ENCODE data around the gene SLC2A9.
"Not testable (repeated sequence)": the region's sequence is repeated elsewhere in the genome, so short reads cannot be mapped to it uniquely, and the experiment has no call there.

SLC2A9 gene

DNA sequence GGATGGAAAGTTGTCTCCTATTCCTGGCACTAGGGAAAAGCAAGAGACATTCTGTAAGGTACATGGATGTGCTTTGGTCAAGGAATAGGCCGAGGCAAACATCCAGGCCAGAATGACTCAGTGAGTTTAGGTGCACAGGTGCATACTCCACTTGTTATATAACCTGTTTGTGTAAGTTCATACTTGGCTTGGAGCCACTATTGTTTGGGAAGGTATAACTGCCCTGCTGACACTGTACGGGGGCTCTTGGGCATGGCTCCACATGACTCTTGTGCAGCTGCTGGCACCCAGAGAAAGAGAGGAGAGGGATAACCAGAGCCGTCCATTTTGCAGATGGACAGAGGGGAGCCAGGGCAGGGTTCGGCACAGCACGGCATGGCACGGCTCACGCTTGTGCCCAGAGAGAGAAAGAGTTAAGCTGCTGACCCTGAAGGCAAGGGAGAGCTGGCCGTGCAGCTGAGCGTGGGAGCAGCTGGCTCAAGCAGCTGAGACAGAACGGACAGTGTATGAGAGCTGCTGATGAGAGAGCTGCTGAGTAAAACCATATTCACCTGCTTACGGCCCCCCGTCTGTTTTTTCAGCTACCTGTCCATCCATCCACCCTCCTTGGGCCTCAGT, 98.0 kb downstream of the SLC2A9 start:
- no peak for DNase-seq

DNA sequence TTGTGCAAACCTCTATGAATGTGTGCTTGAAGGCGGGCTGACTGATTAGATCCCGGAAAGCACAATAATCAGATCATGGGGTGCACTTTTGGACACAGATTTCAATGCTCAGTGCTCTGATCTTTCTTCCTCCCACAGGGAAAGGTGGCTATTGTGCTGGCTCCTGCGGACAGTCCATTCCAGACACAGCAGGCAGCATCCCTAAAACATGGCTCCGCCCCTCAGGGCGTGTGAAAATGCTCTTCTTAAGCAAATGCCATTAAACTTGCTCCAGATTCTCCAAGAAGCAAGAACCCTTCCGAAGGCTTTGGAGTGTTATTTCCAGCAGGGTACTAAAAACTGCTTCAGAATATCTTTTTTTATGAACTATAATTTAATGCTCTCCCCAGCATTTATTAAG, 100.0 kb downstream of the SLC2A9 start:
- DNase-seq: no peak

DNA sequence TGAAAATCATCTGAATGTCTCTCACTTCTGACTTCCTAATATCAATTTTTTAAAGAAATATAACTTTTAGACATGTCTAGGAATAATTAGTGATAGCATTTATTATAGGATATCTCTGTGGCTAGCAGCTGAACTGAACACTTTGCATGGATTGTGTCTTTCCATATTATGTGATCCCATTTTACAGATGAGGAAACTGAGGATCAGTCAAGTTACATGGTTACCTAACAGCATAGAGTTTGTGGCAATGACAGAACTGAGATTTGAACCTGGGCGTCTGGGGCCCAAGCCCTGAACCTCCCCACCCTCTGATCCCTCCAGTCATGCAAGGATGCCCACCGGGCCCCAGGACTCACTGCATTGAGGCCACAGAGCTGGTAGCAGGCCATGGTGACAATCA, 101.3 kb downstream of the SLC2A9 start:
- DNase-seq: no peak

DNA sequence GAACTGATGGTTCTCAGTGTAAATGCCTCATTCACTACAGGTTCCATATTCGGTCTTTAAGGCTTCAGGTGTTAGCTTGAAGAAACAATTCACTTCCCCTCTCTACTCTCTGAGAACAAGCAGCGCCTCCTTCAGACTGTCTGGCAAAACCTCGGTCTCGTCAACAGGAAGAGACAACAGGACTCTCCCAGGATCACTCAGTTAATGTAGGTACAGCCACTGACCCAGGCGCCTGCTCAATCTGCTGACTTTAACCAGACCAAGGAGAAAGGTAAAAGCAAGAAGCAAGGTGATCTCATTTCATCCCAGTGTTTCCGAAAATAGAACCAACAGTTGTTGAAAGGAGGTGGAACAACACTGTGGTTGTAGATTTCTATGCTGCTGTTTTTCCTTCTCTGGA, 102.2 kb downstream of the SLC2A9 start:
- DNase-seq: no peak

DNA sequence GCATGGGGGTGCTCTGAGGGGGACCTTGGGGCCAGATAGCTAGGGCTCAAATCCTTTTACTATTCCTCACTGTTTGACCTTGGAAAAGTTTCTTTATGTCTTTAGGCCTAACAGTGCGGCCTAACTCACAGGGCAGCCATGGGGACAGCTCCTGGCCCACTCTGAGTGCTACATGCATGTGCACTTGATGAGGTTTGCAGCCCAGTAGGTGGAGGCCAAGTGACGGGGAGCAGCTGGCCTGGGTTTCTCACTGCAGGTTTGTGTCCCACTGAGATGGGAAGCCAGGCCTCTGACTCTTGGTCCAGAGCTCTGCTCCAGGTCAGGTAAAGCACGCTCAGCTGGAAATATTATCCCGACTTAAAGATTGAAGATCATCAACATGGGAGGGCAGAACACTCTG, 102.8 kb downstream of the SLC2A9 start:
- no peak for DNase-seq

DNA sequence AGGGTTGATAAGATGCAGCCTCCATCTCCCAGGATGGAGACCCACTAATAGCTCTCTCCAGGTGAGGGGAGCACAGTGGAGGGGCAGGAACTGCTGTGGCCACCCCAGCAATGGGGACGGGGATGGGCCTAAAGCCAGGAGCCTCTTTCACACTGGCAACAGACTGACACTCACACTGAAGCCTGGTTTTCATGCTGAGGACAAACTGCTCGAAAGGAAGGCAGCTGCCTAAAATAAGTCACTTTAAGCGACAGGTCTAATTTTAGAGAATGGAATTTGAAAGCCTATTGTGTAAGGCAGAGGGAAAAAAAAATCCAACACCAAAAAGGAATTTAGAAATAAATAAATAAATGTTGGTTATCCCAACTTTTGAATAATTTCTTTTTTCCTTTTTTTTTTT, 104.4 kb downstream of the SLC2A9 start:
- no peak for DNase-seq

DNA sequence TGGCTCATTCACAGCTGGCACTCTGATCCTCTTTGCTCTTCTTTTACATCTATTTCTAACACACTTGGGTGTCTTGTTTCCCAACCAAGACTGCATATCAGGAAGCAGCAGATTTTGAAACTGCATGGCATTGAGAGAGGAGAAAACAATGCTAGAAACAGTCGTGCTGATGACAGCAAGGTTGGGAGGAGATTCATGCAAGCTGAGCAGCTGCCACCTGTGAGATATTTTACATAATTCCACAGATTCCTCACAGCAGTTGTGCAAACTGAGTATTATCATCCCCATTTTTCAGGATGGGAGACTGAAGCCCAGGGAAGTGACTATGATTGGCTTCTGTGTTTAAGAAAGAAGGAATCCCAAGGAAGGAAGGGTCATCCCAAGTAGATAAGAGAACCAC, 105.0 kb downstream of the SLC2A9 start:
- no peak for DNase-seq

DNA sequence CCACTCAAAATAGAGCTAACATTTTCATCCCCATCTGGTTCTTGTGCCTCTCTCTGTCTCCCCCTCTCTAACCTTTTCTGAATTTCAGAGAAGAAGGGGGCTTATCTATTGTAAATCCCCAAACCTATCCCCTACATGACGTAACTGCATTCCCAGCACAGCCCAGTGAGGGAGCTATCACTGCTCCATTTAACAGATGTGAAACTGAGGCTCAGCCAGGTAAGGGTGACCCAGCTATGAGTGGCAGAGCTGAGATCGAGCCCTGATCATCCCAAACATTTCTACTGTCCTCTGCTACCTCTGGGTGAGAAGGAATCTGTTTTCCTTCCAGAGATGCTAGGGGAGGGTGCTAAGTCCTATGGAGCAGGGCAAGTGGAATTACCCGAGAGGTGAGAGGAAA, 107.5 kb downstream of the SLC2A9 start:
- no peak for DNase-seq

DNA sequence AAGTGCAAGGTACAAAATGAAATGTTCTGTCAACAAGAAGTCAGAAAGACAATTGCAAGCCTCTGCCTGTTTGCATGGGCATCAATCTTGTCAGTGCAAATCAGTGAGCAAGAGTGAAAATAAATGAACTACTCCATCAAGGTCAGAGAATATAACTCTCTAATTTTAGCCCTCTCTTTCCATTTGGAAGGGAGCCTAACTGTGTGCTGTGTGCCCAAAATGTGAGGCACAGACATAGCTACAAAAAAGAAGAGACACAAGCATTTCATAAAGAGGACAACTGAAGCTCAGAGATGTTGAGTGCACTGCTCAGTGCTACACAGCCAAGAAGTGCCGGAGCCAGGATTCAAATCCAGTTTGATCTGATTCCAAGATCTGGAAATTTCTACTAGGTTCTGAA, 114.3 kb downstream of the SLC2A9 start:
- DNase-seq: no peak

DNA sequence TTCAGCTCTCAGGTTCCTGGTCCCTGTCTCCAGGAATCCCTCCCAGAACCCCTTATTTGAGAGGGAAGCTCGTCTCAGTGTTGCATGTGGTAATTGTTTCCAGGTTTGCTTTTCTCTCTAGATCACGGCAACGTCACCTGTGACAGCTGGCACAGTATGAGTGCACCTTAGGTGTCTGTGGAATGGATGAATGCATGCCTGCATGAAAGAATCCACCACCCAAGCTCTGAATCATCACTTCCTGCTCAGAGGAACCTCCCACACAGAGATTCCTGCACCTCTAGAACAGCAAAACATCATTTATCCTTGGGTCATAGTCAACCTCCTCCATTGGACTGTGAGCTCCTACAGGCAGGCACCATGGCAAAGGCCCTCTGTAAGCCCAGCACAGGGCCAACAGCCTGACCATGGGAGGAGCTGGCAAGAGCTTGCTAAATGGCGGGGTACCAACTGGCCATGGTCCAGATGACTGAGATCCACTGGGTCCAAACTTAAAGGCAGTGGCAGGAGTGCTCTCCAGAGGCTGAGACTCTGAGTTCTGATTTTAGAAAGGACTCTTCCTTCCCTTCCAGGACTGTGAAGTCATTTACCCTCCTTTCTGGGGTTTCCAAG, 116.2 kb downstream of the SLC2A9 start:
- no peak for DNase-seq

DNA sequence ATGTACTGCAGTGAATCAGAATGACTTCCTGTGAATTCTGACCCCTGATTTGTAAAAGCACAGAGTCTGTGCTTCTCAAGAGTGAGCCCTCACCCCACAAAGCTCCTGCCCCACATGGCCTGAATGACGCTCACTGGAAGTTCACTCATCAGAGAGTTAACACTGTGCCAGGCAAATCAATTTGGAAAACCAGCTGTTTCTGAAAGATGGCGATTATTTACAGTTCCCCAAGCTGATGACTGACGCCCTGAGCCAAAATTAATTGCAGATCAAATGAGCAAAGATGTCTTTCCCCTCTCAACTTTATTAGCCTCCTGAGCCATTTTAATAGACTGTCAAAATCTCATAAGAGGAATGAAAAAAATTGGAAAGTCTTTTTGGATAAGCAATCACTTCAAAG, 118.0 kb downstream of the SLC2A9 start:
- DNase-seq: no peak

DNA sequence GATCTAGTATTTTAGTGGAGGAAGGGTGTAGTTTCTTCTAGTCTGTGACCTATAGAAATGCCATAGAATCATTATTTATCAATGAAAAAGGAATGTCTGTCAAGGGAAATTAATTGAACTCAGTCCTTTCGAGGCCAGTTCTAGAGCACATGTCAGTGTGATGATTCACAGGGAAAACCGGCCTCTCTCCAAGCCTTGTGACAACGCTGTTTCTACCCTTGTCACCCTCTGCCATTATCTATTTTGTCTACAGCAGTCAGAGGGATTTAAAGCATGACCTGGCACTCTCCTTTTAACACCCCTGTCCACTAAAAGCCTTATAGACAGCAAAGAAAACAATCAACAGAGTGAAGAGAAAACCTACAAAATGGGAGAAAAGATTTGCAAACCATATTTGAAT, 120.0 kb downstream of the SLC2A9 start:
- DNase-seq: no peak

DNA sequence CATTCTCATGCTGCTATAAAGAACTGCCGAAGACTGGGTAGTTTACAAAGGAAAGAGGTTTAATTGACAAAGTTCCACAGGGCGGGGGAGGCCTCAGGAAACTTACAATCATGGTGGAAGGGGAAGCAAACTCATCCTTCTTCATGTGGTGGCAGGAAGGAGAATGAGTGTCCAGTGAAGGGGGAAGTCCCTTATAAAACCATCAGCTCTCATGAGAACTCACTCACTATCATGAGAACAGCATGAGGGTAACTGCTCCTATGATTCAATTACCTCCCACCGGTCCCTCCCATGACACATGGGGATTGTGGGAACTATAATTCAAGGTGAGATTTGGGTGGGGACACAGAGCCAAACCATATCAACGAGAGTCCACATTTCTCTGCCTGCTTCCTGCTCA, 120.7 kb downstream of the SLC2A9 start:
- DNase-seq: not testable (repeated sequence)

DNA sequence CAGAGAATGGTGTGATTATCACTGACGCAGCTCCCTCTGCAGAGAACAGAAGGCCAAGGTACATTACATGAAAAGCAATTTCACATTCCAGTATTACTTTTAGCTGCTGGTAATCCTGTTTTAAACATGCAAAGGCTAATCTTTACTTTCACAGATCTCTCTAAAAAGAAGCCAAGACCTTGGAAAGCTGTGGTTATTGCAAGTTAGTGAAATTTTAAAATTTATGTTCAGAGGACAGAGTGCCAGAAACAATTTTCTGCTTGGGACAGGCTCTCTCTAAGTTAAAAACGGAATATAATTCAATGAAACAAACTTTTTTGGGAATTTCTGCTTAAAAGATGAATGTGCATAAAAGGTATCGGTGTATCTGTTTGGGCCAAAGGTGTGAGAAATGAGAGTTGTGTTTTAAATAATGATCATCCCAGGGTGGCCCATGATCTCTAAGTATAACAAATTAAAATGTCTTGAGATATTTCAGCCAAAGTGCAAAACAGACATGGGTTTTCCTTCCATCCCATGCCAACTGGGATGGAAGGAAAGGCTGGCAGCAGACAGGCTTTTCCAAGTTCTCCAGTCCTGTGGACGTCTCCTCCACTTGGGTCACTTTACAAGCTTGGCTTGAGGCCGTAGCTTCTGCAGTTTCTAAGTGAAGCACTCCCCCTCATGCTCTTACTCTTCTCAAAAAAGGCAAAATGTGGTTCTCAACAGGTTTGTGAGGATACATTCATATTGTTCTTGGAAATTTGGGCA, 121.8 kb downstream of the SLC2A9 start:
- no peak for DNase-seq

DNA sequence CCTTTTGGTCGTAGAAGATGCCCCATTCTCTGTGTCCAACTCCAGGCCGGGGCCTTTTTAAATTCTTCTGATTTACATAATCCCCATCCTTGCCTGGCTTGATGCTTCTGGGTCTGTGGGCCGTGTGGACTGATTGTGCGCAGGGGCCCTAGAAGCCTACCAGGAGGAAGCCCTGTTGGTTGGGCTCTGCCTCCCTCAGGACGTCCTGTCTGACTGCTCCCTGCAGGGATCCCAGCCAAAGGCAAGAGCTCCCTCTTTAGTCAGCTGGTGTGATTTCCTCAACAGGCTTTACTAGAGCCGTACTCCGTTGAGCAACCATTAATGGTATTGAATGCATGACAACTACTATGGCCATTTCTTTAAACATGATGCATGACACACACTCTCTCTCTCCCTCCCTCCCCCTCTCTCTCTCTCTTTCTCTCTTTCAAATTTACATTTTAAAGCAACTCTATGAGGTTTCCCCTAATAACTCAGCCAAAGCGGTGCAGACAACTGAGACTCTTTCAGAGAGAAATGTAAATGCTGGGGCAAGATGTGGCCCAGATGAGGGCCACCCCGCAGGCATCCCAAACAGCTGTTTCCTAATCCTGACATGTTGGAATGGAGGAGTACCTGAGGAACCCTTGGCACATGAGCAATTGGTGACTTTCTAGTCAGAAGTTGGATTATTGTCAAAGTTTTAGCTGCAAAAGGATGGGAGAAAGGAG, 122.5 kb downstream of the SLC2A9 start:
- DNase-seq: no peak

DNA sequence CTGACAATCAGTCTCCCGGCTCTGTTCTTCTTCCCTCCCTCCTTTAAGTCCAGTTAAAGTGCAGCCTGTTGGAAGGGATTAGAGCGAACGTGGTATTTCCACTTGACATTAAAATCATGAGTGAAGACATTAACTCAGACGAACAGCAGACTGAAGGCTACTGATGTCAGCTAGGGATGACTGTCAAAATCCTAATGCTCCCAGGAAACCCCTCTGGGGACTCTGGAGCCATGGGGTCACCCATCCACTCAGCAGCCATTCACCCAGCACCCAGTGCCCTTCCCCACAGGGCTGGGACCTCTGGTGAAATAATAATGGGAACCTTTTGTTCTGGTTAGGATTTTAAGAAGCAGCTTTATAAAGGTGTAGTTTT, 126.0 kb downstream of the SLC2A9 start:
- DNase-seq: no peak

DNA sequence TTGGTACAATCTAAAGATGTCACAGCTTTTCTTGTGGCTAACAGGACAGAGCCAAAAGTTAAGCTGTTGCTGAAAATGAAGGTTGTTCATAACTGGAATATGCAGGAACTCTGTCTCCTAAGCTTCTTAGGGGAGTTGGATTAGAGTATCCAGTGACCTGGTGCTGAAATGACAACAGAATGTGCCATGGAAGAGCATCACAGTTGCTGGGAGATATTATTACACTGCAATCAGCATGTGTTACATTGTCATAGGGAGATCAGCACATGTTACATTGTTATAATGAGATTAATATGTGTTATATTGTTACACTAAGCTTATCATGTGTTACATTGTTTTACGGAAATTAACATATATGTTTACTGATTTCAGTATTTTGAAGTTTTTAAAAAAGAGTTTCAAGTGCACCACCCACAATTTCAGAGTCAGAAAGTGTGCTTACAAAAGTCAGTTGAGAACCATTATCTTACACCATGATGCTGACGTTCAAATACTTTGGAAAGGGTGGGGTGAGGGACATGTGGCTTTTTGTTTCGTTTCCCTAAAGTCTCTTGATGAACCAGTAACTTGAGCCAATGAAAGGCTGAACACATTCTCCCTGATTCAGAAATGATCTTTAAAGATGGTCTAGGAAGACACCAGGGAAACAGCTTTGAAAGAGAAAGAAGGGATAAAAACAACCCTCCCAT, 126.5 kb downstream of the SLC2A9 start:
- peak; percentile 9 for DNase-seq

DNA sequence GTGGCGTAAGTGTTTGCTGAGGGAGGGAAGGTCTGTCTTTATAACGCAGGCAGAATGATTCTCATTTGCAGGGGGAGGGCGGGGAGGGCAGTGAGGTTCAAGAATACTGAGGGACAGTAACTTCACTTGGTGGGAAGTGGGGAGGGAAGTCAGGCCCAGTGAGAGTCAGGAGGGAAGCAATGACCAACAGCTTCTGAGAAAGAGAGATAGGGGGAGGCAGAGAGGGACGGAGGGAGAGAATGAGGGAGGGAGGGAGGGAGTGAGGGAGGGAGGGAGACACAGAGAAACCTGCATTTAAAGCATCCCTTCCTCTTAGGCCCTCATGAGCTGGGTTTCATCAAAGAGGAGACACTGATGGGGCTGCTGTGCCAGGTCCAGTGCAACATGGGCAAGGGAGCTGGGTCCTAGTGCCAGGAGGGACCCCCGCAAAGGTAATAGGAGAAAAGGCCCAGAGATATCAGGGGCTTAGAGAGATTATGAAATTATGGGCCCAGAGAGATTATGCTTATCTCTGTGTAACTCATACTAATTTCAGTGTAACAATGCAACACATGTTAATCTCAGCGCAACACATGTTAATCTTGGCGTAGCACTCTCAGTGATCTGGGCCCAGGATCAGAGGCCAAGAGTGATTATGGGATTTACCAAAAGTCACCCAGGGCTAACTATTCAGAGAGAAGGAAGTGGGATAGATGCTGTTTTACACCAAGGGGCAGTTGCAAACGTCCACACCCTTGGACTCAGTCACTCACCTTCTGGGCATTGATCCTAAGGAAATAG, 127.8 kb downstream of the SLC2A9 start:
- DNase-seq: no peak

DNA sequence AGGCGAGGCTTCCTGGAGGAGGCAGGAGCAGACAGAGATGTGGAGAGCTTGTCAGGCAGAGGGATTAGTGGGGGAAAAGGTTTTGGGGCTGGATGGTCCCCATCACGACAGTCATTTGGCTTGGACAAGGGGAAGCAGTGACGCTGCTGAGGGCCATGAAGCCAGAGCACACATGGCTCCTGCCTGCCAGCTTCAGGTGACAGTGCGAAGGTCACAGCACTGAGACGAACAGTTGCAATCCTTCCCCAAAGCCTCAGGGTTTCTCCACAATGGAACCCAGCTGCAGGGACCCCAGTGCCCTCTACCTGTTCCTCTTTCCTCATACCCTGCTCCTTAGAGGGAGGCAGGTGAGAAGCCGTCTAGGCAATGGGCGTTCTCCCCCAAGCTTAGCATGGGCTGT, 129.6 kb downstream of the SLC2A9 start:
- no peak for DNase-seq

DNA sequence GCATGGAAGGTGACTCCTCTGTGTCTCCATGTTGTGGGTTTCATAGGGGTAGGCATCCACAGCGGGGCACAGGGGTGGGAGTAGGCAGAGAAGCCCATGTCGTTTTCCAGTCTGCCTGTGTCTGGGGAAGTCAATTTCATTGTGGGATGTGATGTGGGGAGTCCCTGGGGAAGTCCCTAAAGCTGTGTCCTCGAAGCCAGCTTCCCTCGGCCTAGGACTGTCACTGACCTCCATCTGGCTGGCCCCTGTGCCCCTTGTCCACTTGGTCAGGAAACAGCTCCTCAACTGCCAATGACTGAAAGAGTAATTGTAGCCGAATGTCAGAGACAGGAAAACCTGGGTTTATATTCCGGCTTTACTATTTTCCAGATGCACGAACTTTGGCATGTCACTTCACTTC, 130.2 kb downstream of the SLC2A9 start:
- DNase-seq: no peak

DNA sequence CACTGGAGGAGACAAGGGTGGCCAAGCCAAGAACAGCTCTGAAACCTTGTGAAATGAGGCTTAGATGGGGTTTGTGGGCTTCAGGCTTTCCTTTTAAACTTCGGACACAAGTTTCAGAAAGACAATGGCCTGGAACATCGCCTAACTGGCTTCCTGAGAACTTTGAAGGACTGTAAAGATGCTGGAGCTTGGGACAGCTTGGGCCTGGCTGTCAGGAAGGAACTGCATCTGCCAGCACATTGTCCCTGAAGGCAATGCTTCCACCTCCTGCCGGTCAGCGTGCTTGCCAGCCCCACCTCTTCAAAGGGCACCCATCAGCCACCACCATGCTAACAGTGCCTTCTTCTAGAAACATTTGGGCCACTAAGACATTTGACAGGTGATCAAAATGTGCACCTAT, 132.0 kb downstream of the SLC2A9 start:
- no peak for DNase-seq

DNA sequence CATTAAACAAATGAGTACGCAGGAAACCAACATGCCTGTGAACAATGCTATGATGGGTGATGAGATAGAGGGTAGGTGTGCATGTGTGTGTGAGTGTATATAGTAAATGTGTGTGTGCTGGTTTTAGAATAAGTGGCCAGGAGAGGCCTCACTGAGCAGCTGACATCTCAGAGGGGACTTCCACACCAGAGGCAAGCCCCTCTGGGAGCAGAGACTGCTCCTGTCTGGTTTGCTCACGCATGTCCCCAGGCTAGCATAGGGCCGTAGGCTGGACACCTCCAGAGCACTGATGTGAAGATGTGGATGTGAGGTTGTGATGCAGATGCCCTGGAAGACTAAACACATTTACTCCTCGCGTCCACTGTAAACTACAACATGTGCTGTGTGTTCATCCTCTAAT, 135.3 kb downstream of the SLC2A9 start:
- DNase-seq: no peak
